BLaER1 treated with 17β-estradiol and CSF1 and Interleukin-3, amounts not matched to agents 10 nM and 100 nM (cell line): Measurements from ENCODE around the gene CDYL.

Experiments used
- H3K27ac ChIP-seq, 11 experiments: shearing (Covaris generic); formaldehyde crosslinking; 2 replicates each; pipeline ENCODE4 v1.8.1; 2022
- H3K27me3 ChIP-seq, 11 experiments: shearing (Covaris generic); formaldehyde crosslinking; 2 replicates each; pipeline ENCODE4 v1.8.1; 2022
- H3K36me3 ChIP-seq, 11 experiments: shearing (Covaris generic); formaldehyde crosslinking; 2 replicates each; pipeline ENCODE4 v1.8.1; 2022
- H3K4me1 ChIP-seq, 10 experiments: shearing (Covaris generic); formaldehyde crosslinking; 2 replicates each; pipeline ENCODE4 v1.8.1; 2022
- H3K4me2 ChIP-seq, 11 experiments: shearing (Covaris generic); formaldehyde crosslinking; 2 replicates each; pipeline ENCODE4 v1.8.1; 2022
- H3K4me3 ChIP-seq, 10 experiments: shearing (Covaris generic); formaldehyde crosslinking; 2 replicates each; pipeline ENCODE4 v1.8.1; 2022
- H3K9ac ChIP-seq, 11 experiments: shearing (Covaris generic); formaldehyde crosslinking; 2 replicates each; pipeline ENCODE4 v1.8.1; 2022
- H3K9me3 ChIP-seq, 11 experiments: shearing (Covaris generic); formaldehyde crosslinking; replicated peaks in 1 of 11; 2 replicates each; pipeline ENCODE4 v1.8.1; 2022
- H4K20me1 ChIP-seq, 11 experiments: shearing (Covaris generic); formaldehyde crosslinking; 2 replicates each; pipeline ENCODE4 v1.8.1; 2022
- Cebpa-rat ChIP-seq, 11 experiments: shearing (Covaris generic); IDR thresholded peaks; 2 replicates each; pipeline ENCODE4 v1.8.1; 2022

The CDYL gene

DNA sequence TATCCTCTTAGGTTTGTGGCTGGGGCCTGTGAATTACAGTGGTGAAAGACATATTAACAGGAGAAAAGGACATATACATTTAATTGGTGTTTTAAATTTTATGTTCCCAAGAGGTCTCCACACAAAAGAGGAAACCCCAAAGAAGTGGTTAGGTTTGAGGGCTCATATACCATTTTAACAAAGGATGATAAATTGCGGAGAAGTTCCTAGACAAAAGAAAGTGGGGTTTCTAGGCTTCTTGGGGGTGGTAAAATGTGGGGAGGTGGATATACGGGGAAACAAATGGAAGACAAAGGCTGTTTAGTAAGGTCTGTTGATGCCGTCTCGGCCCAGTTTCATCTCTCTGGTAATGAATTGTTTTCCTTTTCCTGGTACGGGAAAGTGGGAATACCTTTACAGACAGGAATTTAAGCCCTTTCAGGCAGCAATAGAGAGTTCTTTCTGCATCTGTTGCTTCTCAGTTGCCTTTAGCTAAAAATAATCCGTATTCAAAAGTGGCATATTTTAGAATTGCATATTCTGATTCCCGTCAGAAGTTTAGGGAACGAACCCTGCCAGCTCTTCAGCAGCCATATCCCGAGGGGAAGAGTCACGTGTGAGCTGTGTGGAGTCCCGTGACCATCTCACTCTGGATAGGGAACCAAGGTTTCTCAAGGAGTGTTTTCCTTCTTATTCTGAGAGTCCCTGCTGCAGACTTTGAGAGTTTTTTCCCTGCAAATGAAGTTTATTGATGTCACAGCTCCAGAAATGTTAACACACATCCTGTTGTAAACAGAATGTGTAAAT lies 123.2 kb downstream of the CDYL start:
- H3K9me3 ChIP-seq: peaks cover 13 to 18% (median 17%) of the 10 kb centered on the region in 11 experiments
- H3K27me3 ChIP-seq: no peaks in the 10 kb centered on the region
- peak overlapping the region; percentile 35 to 88 (median 74); a peak in 20 of 22 replicates for H3K4me2 ChIP-seq
- H3K4me3 ChIP-seq: peak overlapping the region in 3 of 10 experiments; percentile 14 to 38 (median 27); a peak in 5 of 20 replicates
- H3K4me1 ChIP-seq: peaks cover 76 to 91% (median 89%) of the 10 kb centered on the region in 10 experiments
- H3K36me3 ChIP-seq: peaks cover 23 to 48% (median 45%) of the 10 kb centered on the region in 11 experiments
- no peak for TF ChIP-seq Cebpa-rat (IDR thresholded peaks at IDR 0.05)
- peak overlapping the region in 8 of 11 experiments; percentile 30 to 72 (median 54); a peak in 16 of 22 replicates for H3K27ac ChIP-seq
- H3K9ac ChIP-seq: no peak overlapping the region; a peak in 3 of 22 replicates
- H4K20me1 ChIP-seq: peaks cover 0 to 52% (median 0%) of the 10 kb centered on the region in 11 experiments; a peak in 6 of 22 replicates

DNA sequence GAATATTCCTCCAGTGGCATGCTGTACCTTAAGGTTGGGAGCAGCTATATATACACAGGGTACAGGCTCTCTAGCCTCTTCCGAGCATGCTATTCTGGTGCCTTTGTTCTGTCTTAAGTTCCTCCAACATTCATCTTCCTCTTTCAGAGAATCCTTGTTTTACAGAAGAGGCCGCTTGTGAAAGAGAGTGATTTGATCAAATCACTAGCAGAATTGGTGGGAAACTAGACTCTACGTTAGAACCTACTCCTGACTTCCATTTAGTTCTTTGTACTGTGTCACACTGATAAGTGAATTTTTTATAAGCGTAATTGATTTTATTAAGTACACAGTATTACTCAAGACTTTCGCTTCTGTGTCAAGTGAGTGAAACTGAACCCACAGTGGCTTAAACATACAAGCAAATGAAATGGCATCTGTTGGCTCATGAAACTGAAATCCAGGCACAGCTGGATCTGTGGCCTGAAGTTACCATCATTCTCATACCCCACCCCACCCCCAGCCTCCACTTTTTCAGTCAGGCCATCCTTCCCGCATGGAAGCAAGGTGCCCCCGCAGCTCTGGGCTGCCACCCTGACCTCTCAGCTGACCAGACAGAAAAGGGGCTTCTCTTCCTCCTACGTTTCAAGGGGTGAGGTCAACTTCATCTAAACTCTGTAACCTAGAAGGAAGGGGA lies 125.3 kb downstream of the CDYL start:
- H3K27me3 ChIP-seq: no peaks in the 10 kb centered on the region
- peaks cover 27 to 50% (median 38%) of the 10 kb centered on the region in 11 experiments for H3K36me3 ChIP-seq
- peaks cover 13 to 18% (median 17%) of the 10 kb centered on the region in 11 experiments for H3K9me3 ChIP-seq
- H3K9ac ChIP-seq: peak overlapping the region in 10 of 11 experiments; percentile 7 to 77 (median 66); a peak in 19 of 22 replicates
- TF ChIP-seq Cebpa-rat (IDR thresholded peaks at IDR 0.05): peak in 3 of 11 experiments; percentile 40 to 75 (median 48); a peak in 4 of 22 replicates
- H3K4me1 ChIP-seq: peaks cover 86 to 99% (median 97%) of the 10 kb centered on the region in 10 experiments
- peak overlapping the region; percentile 54 to 89 (median 84); a peak in 21 of 22 replicates for H3K27ac ChIP-seq
- peak overlapping the region in 3 of 10 experiments; percentile 3 to 27 (median 3); a peak in 2 of 20 replicates for H3K4me3 ChIP-seq
- peak overlapping the region; percentile 79 to 96 (median 90) for H3K4me2 ChIP-seq
- H4K20me1 ChIP-seq: peaks cover 0 to 60% (median 0%) of the 10 kb centered on the region in 11 experiments; a peak in 7 of 22 replicates

- H3K27ac ChIP-seq: peak overlapping the region in 10 of 11 experiments; percentile 70 to 89 (median 85); a peak in 20 of 22 replicates
- peaks cover 0 to 66% (median 6%) of the 10 kb centered on the region in 11 experiments; a peak in 8 of 22 replicates for H4K20me1 ChIP-seq
- H3K9me3 ChIP-seq: peaks cover 13 to 18% (median 17%) of the 10 kb centered on the region in 11 experiments
- H3K4me2 ChIP-seq: peak overlapping the region; percentile 79 to 96 (median 90)
- 0 out of 20 replicates have a peak overlapping the region, but pooled peaks of 1 of the 10 experiments have one; percentile 3 for H3K4me3 ChIP-seq
- H3K27me3 ChIP-seq: no peaks in the 10 kb centered on the region
- peaks cover 27 to 50% (median 38%) of the 10 kb centered on the region in 11 experiments for H3K36me3 ChIP-seq
- TF ChIP-seq Cebpa-rat (IDR thresholded peaks at IDR 0.05): no peak
- H3K9ac ChIP-seq: peak overlapping the region in 8 of 11 experiments; percentile 58 to 77 (median 68); a peak in 16 of 22 replicates
- H3K4me1 ChIP-seq: peaks cover 88 to 99% (median 97%) of the 10 kb centered on the region in 10 experiments
Observed at GRCh38 chr6:4902363-4902762, 126.2 kb downstream of the CDYL start.

- peak overlapping the region in 3 of 11 experiments; percentile 9 to 26 (median 18); a peak in 2 of 22 replicates for H3K9ac ChIP-seq
- H3K27me3 ChIP-seq: no peaks in the 10 kb centered on the region
- peaks cover 29 to 52% (median 41%) of the 10 kb centered on the region in 11 experiments for H3K36me3 ChIP-seq
- peak overlapping the region in 8 of 11 experiments; percentile 79 to 89 (median 85); a peak in 14 of 22 replicates for H3K27ac ChIP-seq
- no peak for TF ChIP-seq Cebpa-rat (IDR thresholded peaks at IDR 0.05)
- H4K20me1 ChIP-seq: peaks cover 0 to 73% (median 6%) of the 10 kb centered on the region in 11 experiments; a peak in 9 of 22 replicates
- H3K4me3 ChIP-seq: no peak overlapping the region
- H3K9me3 ChIP-seq: peaks cover 13 to 18% (median 17%) of the 10 kb centered on the region in 11 experiments
- H3K4me1 ChIP-seq: peaks cover 88 to 99% (median 97%) of the 10 kb centered on the region in 10 experiments
- H3K4me2 ChIP-seq: peak overlapping the region; percentile 33 to 96 (median 90); a peak in 21 of 22 replicates
Observed at GRCh38 chr6:4903121-4903520, 126.9 kb downstream of the CDYL start.

GRCh38 chr6:4903751-4904370 lies 127.7 kb downstream of the CDYL start:
- Histone ChIP-seq H3K27me3 (no peaks in the 10 kb centered on the region), H4K20me1 (peaks cover 0 to 81% (median 10%) of the 10 kb centered on the region in 11 experiments; a peak in 10 of 22 replicates), H3K9me3 (peaks cover 9 to 15% (median 11%) of the 10 kb centered on the region in 11 experiments), H3K4me3 (no peak overlapping the region), H3K4me2 (peak overlapping the region in 10 of 11 experiments; percentile 84 to 96 (median 91); a peak in 19 of 22 replicates), H3K4me1 (peaks cover 93 to 99% (median 97%) of the 10 kb centered on the region in 10 experiments), H3K9ac (peak overlapping the region in 4 of 11 experiments; percentile 9 to 26 (median 17); a peak in 3 of 22 replicates), H3K36me3 (peaks cover 28 to 55% (median 41%) of the 10 kb centered on the region in 11 experiments), H3K27ac (peak overlapping the region in 8 of 11 experiments; percentile 79 to 89 (median 85); a peak in 15 of 22 replicates)
- no peak for TF ChIP-seq Cebpa-rat (IDR thresholded peaks at IDR 0.05)

DNA sequence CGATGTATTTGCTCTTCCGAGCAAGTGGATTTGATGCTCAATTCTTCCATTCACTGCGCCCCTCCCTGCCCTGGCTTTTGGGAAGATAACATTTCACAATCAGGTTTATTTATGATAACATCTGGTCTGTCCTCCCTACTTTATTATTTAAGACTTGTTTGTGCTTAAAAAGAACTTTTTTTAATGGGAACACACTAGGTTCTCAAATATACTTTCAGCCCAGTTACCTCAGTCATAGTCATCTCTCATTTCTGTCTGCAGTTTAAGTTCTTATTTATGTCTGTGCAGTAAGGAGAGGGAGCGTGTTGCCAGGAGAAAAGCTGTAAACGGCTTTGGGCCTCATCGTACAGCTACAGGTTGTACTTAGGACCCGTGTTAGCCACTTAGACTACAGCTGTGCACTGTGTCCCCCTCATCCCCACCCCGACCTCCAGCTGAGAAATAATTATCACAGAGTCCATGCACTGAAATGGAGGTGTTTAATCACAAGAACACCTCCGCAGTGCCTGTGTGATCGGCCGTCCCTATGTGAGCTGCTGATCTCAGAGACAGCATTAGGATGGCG lies 128.3 kb downstream of the CDYL start:
- H3K9ac ChIP-seq: peak overlapping the region in 7 of 11 experiments; percentile 7 to 45 (median 33); a peak in 9 of 22 replicates
- TF ChIP-seq Cebpa-rat (IDR thresholded peaks at IDR 0.05): no peak
- no peaks in the 10 kb centered on the region for H3K27me3 ChIP-seq
- H3K36me3 ChIP-seq: peaks cover 28 to 55% (median 41%) of the 10 kb centered on the region in 11 experiments; a peak in 20 of 22 replicates
- H3K9me3 ChIP-seq: peaks cover 2 to 8% (median 4%) of the 10 kb centered on the region in 11 experiments; a peak in 21 of 22 replicates
- H4K20me1 ChIP-seq: peaks cover 0 to 87% (median 17%) of the 10 kb centered on the region in 11 experiments; a peak in 11 of 22 replicates
- H3K4me3 ChIP-seq: no peak overlapping the region
- peaks cover 90 to 96% (median 94%) of the 10 kb centered on the region in 10 experiments for H3K4me1 ChIP-seq
- H3K27ac ChIP-seq: peak overlapping the region in 9 of 11 experiments; percentile 68 to 87 (median 79); a peak in 18 of 22 replicates
- peak overlapping the region; percentile 84 to 96 (median 92); a peak in 21 of 22 replicates for H3K4me2 ChIP-seq

- Histone ChIP-seq H4K20me1 (peaks cover 0 to 96% (median 25%) of the 10 kb centered on the region in 11 experiments; a peak in 12 of 22 replicates), H3K4me1 (peaks cover 80 to 90% (median 84%) of the 10 kb centered on the region in 10 experiments), H3K4me3 (peak overlapping the region in 8 of 10 experiments; percentile 30 to 59 (median 45); a peak in 13 of 20 replicates), H3K27ac (peak overlapping the region; percentile 36 to 87 (median 79); a peak in 20 of 22 replicates), H3K9me3 (peaks cover 0 to 8% (median 0%) of the 10 kb centered on the region in 11 experiments; a peak in 4 of 22 replicates), H3K9ac (peak overlapping the region in 10 of 11 experiments; percentile 58 to 78 (median 67); a peak in 19 of 22 replicates), H3K4me2 (peak overlapping the region; percentile 84 to 96 (median 92)), H3K36me3 (peaks cover 33 to 61% (median 48%) of the 10 kb centered on the region in 11 experiments), H3K27me3 (no peaks in the 10 kb centered on the region)
- no peak for TF ChIP-seq Cebpa-rat (IDR thresholded peaks at IDR 0.05)
Observed at GRCh38 chr6:4905826-4906225, 129.6 kb downstream of the CDYL start.
